22Rv1 (cell line): Measurements from ENCODE around the gene PMPCB.

ENCODE experiments used
- ZFX ChIP-seq: fragments of 450-650 bp; IDR thresholded peaks from 2 replicates; pipeline ENCODE4 v1.6.1; 2017; ENCODE audit warnings: antibody characterized with exemption, borderline replicate concordance
- TF ChIP-seq, protein P1 (sequence below): fragments of 450-650 bp; IDR thresholded peaks from 2 replicates; pipeline ENCODE4 v1.5.1; 2017; ENCODE audit warnings: mild to moderate bottlenecking

DNA sequence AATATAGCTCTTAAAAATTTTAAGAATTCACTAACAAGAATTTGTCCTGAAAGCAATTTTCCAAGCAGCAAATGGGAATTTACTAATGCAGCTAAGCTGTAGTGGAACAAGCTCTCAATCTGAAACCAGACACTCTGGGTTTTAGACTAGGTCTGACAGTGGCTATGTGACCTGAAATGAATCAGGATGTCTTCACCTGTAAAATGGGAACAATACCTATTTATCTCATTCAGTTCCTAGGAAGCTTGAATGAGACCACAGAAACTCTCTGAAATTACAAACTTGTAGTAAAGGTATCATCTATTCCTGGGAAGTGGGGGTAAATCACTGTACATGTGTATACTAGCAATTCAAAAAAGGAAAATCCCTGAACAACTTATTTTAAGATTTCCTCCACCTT is 46.1 kb downstream of the PMPCB start:
- TF ChIP-seq, protein P1, sequence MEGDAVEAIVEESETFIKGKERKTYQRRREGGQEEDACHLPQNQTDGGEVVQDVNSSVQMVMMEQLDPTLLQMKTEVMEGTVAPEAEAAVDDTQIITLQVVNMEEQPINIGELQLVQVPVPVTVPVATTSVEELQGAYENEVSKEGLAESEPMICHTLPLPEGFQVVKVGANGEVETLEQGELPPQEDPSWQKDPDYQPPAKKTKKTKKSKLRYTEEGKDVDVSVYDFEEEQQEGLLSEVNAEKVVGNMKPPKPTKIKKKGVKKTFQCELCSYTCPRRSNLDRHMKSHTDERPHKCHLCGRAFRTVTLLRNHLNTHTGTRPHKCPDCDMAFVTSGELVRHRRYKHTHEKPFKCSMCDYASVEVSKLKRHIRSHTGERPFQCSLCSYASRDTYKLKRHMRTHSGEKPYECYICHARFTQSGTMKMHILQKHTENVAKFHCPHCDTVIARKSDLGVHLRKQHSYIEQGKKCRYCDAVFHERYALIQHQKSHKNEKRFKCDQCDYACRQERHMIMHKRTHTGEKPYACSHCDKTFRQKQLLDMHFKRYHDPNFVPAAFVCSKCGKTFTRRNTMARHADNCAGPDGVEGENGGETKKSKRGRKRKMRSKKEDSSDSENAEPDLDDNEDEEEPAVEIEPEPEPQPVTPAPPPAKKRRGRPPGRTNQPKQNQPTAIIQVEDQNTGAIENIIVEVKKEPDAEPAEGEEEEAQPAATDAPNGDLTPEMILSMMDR, result no peak
- TF ChIP-seq ZFX, result no peak
